GM19328 (cell line): ENCODE results near the gene FAM167B.

Experiments
- ATAC-seq: cut with Tn5 transposase; IDR thresholded peaks from one replicate; pipeline ENCODE4 v1.9.1; 2021; ENCODE audit warnings: mild to moderate bottlenecking, moderate library complexity; ENCODE audit not compliant: unreplicated experiment

The FAM167B gene

DNA sequence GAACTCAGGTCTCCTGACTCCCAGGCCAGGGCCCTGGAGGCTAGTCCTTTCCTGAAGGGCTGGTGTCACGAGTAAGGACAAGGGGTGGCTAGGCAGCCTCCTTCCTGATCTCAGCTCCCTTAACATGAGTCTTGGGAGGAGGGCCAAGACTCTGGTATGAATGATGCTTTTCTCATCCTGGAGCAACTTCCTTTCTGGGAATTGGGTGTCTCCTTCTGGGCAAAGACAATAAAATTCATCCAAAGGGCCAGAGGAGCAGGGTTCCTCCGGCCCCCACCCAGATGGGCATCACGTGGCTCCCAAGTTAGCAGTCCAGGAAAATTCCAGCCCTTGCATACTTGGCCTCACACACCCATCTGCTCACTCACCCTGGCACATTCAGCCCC is at the start of gene FAM167B:
Gene FAM167B, plus strand, starts transcription at position 335 of the 386 bp plus-strand sequence. CDS start 200 bp downstream, outside the sequence.
- ATAC-seq, result no peak

DNA sequence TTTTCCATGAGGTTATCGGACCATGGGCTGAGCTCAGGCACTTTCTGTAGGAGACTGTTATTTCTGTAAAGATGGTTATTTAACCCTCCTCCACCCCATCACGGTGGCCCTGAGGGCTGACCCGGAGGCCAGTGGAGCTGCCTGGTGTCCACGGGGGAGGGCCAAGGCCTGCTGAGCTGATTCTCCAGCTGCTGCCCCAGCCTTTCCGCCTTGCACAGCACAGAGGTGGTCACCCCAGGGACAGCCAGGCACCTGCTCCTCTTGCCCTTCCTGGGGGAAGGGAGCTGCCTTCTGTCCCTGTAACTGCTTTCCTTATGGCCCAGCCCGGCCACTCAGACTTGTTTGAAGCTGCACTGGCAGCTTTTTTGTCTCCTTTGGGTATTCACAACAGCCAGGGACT is 49.2 kb upstream of the FAM167B start:
- ATAC-seq, result no peak

DNA sequence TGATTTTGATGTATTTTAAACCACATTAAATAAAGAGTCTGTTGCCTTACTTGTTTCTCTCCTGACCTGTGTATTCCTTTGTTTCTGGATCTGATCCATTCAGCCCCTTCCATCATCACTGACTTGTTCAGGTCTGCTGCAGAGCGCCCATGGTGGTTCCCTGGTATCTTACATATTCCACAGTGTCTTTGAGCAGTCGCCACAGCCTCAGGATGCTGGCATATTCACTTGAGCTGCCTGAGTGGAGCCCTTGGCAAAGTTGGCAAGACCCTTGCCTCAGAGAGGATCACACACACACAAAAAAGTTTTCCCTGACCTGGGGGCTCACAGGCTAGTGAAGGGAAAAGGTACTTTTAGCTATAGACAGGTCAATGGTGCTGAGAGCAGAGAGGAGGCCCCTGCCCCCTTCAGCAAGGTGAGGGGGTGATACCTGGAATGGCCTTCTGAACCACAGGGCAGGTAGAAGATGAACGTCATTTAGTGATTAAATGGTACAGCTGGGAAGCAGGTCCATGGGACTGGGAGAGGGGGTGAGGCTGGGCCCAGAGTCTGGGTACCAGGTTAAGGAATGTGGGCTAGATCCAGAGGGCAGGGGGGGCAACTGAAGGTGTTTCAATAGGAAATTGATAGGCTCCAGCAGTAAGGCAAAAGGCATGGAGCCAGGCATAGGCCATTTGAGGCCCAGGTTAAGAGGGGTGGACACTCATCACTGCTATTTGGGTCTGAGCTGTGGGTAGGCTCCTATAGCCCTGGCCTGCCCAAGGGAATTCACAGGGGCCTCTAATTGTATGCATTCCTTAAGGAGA is 48.6 kb upstream of the FAM167B start:
- no peak for ATAC-seq

DNA sequence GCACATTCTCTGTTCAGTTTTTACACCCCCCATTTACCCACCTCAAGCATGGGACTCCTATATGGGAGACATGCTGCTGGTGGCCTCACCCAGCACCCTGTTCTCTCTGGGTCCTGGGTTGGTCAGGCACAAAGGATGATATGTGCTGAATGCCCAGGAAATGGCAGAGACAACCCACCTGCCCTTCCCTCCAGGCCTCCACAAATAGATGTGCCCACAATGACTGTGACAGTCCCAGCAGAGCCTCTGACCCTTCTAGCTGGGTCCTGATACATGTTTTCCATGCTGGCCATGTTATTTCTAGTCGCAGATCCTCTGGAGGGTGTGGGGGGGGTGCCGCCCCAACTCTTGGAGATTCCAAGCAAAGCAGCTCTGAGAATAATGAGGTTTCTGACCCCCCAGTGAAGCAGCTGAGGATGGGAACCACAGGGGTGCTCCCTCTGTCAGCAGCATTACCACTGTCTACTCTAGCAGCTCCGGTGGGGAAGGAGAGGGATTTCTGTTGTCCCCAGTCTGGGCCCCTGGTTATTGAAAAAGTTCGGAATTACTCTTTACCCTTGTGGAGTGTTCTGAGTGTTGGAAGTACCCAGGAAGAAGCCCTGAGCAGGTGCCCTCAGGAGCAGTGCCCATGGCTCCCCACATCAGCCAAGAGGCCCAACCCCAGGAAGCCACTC is 47.8 kb upstream of the FAM167B start:
- no peak for ATAC-seq

DNA sequence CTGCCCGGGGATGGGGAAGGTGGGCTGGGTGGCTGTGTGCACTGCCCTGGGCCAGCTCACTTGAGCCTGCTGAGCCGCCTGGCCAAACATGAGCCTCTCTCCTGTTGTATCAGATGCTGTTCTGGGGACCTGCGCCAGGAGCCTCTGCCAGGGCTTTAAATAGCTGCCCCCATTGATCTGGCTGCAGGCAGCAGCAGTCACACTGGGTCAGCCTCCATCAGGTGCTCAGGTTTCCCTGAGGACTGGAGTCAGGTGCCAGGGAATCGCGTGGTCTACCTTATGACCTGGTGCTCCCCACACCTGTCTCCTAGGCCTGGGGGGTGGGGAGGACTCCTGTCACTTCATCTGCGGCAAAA is 47.3 kb upstream of the FAM167B start:
- no peak for ATAC-seq

DNA sequence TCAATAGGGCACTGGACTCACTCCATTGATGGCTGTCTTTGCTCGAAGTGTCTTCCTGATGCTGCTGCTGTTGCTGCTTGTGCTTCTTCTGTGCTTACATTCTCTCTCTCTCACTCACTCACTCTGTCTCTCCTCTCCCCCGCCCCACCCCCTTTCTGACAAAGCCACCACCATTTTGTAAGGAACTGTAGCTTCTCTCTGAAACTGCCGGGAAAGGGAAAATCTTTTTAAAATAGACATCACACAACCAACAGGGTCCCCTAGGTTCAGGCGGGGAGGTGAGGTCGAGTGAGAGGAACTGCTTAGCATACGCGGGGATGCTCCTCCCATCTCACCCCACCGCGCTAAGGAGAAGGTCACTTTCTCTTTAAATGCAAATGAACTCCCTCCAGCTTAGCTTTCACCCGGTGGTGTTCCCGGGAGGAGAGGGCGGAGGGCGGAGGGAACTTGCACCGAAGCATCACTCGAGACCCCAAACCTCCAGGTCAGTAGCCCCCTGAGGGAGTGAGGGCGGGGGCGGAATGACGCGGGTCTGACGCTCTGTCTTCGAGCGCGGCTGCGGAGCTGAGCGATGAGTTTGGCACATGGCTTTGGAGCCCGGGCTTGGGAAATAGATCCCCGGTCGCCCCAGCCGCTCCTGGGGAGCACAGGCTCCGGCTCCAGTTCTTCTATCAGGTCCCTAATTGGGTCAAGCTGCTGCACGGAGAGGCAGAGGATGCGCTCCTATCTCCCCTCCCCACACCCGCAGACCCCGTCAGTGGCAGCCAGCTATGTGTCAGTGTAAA is 46.6 kb upstream of the FAM167B start, which contains the start of gene CCDC28B:
Gene CCDC28B, plus strand, starts transcription at position 370 of the 785 bp plus-strand sequence. CDS start 1,341 bp downstream, outside the sequence.
- ATAC-seq, result no peak

DNA sequence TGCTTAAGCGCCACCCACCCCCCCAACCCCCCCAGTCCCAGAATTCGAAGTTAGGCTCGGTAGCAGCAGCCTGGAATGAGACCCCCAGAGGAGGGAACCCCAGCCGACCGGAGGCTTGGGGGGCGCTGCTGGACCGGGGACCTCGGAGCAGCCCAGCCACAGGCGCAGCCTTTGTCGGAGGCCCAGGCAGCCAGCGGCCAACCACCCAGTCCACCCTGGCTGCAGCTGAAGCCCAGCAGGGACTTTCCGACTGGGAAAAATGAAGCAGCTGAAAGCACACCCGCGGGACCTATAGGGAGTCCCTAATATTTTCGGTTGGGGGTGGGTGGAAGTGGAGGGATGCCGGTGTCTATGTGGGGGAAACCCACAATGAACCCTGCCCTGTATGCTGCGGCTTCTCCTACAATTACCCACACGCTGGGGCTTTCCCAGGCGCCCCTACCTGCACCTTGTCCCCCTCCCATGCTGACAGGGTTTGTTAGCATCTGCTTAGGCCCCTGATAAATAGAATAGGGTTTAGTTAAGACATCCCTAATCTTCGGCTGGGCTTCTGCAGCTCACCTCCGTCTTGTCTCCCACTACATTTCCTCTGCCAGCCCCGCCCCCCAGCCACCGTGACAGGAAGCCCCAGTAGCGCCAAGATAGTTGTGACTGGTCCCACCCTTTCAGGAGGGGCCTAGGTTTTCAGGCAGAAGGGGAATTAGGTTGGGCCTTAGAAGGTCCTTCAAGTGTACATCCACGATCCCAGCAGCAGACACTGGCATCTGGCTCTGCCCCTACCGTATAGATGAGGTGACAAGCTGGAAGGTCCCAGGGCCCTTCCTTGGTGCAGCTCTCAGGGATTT is 45.8 kb upstream of the FAM167B start:
- no peak for ATAC-seq

DNA sequence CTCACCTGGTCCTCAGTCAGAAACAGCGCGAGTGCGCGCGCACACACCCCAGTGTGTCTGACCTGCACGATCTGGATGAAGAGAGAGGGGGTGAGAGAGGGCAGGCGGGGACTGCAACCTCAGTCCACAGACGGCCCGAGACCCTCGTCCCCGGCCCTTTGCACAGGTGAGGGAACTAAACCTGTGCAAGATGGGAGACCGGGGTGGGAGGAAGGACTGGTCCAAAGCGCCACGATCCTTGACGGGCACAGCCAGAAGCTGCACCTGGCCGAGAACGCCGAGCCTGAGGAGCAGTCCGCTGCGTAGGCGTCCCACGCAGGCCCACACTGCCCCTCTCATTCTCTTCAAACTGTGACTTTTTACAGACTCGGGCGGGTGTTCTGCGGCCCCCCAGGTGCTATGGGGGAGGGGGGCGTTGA is 42.1 kb upstream of the FAM167B start:
- ATAC-seq, result no peak

DNA sequence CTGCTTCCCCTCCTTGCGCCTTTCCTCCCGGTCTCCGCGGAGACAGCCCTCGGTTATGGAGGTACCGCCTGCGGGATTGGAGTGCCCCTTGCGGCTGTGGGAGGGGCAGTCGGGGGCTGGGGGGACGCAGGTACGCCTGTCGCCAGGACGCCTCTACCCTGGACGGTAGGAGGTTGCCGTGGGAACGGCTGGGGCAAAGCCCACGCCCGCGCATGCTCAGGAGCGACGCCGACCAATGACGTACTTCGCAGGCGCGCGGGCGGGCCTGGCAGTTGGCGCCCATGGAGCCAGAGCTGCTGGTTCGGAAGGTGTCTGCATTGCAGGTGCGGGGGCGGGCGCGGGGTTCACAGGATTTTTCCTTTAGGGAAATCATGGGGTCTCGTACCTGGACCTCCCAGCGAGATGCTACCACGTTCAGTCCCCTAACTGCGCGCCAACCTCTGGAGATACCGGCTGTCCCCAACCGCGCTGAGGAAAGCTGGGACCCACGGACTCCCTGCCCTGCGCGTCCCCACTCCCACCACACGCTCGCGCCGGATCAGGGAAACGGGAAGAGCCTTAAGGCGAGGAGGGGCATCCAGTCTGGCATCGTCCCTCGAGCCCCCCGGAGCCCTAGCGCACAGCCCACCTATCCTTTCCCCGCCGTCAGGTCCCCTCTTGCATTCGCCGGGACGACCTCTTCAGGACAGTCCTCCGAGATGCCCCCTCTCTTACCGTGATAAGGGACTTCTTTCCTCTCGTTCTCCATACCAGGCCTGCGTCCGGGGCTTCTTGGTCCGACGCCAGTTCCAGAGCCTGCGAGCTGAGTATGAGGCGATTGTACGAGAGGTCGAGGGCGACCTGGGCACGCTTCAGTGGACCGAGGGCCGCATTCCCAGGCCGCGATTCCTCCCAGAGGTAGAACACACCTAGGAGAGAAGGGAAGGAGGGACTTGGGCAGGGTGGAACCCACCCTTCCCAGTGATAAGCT is 41.3 kb upstream of the FAM167B start, which contains the start of gene IQCC:
Gene IQCC, plus strand, starts transcription at position 271 of the 970 bp plus-strand sequence. Its CDS starts 11 bp downstream, at position 282.
- ATAC-seq, result peak; percentile 49

DNA sequence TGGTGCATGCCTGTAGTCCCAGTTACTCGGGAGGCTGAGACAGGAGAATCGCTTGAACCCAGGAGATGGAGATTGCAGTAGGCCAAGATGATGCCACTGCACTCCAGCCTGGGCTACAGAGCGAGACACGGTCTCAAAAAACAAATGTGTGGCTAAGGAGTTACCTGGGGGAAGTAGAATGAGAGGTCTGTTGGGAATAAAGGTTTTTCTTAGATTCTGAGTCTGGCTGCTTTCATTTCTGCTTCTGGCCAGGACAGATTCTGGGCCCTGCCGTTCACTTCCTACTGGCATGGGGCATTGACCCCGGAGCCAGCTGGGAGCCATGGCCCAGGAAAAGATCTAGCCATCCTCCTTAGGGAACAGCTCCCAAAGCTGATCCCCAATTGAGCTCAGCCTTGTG is 38.6 kb upstream of the FAM167B start:
- no peak for ATAC-seq

DNA sequence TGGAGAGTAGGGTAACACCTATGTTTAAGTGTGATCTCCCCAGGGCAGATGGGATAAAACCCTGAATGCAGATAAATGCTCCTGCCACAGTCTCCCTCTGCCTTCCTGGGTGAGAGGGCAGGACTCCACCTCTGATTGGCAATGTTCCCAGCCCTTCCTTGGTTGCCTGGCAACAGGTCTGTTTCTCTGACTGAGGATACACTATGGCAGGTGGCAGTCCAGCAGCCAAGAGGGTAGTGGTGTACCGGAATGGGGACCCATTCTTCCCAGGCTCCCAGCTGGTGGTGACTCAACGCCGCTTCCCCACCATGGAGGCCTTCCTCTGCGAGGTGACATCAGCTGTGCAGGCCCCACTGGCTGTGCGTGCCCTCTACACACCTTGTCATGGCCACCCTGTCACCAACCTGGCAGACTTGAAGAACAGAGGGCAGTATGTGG is 38.1 kb upstream of the FAM167B start, which contains the start of gene DCDC2B:
Gene DCDC2B, plus strand, starts transcription at position 199 of the 438 bp plus-strand sequence. Its CDS starts 5 bp downstream, at position 204.
- no peak for ATAC-seq

DNA sequence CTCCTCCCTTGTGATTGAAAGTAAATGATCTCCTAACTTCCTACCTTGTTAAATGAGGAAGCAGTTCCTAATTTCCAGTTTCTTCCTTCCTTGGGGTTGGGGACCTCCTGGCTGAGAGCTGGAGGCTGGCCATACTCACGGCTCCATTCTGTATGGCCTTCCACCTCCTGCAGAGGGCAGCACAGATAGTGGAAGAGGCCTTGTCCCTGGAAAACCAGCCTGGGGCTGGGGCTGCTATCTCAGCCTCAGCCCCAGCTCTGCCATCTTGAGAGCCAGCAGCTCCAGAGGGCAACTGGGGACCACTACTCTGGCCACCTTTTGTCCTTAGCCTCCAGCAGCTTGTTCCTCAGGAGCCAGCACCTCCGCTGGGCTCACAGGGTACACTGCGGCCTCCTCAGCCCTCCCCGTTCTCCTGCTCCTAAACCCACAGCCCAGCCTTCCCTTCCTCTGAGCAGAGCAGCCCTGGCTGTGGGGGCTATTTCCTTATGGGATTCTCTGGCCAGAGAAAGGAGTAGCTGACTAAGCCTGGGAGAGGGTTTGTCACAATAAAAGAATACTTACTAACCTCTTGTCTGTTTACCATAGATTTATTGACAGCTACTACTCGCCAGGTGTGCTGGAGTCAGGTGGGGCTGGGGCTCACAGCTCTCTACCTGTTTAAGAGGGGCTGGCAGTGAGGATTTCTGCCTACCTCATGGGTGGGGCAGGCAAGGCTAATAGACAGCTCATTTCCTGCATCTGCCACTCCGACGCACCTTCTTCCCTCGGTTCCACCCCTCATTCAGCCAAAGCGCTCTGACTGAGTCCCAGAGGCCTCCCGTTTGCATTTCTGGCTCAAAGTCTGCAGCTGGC is 31.2 kb upstream of the FAM167B start:
- no peak for ATAC-seq

DNA sequence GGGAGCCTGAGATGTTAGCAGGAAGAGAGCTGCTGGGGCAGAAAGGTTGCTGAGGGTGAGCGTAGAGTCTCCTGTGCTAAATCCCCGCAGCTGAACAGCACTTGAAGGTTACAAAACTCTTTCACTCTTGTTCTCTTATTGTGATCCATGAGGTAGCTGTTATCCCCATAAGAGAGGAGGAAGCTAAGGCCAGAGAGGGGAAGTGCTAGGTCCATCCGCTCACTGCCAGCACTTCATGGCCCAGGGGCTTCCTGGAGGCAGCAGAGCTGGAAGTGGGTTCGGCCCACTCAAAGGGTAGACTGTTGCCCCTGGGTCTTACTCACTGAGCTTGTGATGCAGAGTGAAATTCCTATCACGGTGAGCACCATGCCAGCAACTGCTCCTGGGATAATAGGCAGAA is 30.5 kb upstream of the FAM167B start:
- ATAC-seq, result no peak

DNA sequence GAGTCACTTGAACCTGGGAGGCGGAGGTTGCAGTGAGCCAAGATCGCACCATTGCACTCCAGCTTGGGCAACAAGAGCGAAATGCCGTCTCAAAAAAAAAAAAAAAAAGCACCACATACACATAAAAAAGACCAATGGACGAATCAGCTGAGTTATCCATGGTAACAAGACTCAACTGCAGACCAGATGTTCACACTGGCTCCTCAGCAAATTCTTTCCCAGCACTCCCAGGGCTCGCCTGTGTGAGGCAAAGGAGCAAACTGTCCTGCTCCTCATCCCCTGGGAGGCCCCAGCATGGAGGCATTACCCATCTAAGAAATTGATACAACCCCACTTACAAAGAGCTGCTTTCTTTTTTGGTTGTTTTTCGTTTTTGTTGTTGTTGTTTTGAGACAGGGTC is 28.0 kb upstream of the FAM167B start:
- ATAC-seq, result no peak

DNA sequence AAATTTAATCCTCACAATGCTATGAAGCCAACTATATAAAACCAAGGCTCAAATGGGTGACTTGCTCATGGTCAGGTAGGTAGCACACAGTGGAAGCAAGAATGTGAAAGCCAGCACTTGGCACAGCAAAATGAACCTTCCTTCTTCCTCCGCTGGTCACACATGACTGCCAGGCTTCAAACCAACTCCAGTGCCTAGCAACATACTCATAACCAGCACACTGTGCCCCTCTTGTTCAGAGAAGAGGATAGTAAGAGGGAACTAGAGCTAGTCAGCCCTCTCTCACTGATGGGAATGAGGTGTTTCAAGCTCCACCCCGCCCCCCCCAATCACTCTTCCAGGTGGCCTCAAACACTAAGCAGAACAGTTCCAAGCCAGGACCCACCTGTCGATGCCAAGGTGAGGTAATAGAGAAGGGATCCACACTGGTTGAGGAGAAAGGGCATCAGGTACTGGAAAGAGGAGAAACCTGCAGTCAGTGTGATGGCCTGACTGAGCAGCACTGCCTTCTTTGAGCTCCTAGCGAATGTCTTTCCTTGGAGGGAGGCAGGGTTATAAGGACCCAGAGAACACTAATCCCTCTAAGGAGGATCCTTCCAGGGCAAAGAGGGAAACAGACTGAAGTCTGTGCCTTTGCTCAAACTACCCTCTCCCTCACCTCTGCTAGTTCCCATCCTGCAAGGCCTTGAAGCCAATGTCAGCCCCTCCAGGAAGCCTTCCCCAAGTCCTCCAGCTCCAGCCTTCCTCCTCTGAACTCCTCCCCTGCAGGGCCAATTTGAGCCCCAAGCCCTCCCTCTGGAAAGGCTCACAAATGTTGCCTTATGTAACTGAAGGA is 26.1 kb upstream of the FAM167B start:
- no peak for ATAC-seq

DNA sequence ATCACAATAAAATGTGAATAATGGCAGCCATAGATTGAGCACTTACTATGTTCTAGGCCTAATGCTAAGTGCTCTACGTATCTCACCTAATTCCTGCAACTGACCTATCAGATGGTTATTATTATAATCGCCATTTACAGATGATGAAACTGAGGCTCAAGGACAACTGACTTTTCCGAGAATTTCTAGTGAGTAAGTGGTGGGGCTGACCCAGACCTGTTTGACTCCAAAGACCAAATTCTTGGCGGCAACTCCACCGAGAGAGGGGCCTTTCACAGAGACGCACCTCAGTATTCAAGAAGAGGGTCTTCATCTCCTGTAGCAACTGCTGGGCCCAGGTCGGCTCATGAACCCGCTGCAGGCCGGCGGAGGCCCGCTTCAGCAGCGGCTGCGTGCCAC is 25.4 kb upstream of the FAM167B start:
- no peak for ATAC-seq
